ENCODE data around the gene KCNQ1. TPM values are rescaled to one million over a fixed set of nuclear protein-coding genes. Genes with fewer than 3 reads are reported as not detected.

Gene KCNQ1
- total and polyA plus RNA-seq, 9 of the 15 experiments (the other 6 are each of a cell fraction or from before 2014, with no cell fraction given): 0.44 TPM; not detected in 8

GRCh38 chr11:2419638-2420501, 24.9 kb upstream of the KCNQ1 start:
- in situ Hi-C loops (cut with MboI): loop anchor here (5.0 kb wide), 2 partner anchors 108 to 218 kb away; no protein-coding TSS in a partner anchor
- no TSS peak for BruUV-seq (replicated peaks)
- H3K4me2 ChIP-seq (ENCODE audit: insufficient read depth, low read length): 0 out of 2 replicates have a peak overlapping the region, but pooled peaks have one; percentile 46
- H4K20me1 ChIP-seq (replicated peaks; ENCODE audit: control insufficient read depth, insufficient read depth, low read length): peaks cover 16% of the 10 kb centered on the region; the same call in 1 of the 2 replicates
- peaks cover 2% of the 10 kb centered on the region for H3K9me1 ChIP-seq (ENCODE audit: control insufficient read depth, insufficient read depth, low read length)
- ATAC-seq (peak; percentile 86), DNase-seq (ENCODE audit: extremely low read depth in 1 of 4, low spot score in 3 of 4) (peak; percentile 76 to 84 (median 81)), FAIRE-seq (peak; percentile 85)
- no peaks in the 10 kb centered on the region for H3K9me3 ChIP-seq (replicated peaks; ENCODE audit: control insufficient read depth, insufficient read depth, low read depth, low read length)
- CTCF ChIA-PET (ENCODE audit: low intra/inter-chr PET ratio): interaction anchor here (0.6 to 4.3 kb wide), 9 partner anchors 20 to 254 kb away, joined by 3 to 85 read pairs (median 4); no protein-coding TSS in a partner anchor
- no peaks in the 10 kb centered on the region for H3K36me3 ChIP-seq (ENCODE audit: control insufficient read depth, insufficient read depth, low read length)
- peak overlapping the region; percentile 75 for H2AFZ ChIP-seq (ENCODE audit: low read depth, low read length)
- H3K9ac ChIP-seq (ENCODE audit: insufficient read depth in 1 of 2, low read depth in 2 of 2, low read length in 2 of 2): peak overlapping the region in 1 of 2 experiments; percentile 79; a peak in 2 of 4 replicates
- no peak overlapping the region for H3K4me3 ChIP-seq
- peaks cover 5 to 65% of the 10 kb centered on the region in 2 experiments; a peak in 4 of 5 replicates for H3K27me3 ChIP-seq (ENCODE audit: control insufficient read depth in 2 of 2, insufficient read depth in 2 of 2, low read length in 2 of 2)
- no peak overlapping the region for H3K27ac ChIP-seq (ENCODE audit: extremely low read depth, low read depth, low read length)
- H3K79me2 ChIP-seq (ENCODE audit: control insufficient read depth, insufficient read depth, low read length): no peaks in the 10 kb centered on the region
- intact Hi-C loops (cut with micrococcal nuclease): loop anchor here (1.0 kb wide), 3 partner anchors 20 to 223 kb away; partner anchors contain the start of gene TSSC4
- 34% methylated on average over 29 of the region's 36 CpGs for WGBS (ENCODE audit: insufficient coverage, low coverage, missing lambda C conversion rate)
- POLR2A ChIA-PET: interaction anchor here (0.6 to 4.3 kb wide), 8 partner anchors 9 to 256 kb away, joined by 3 to 24 read pairs (median 3); partner anchors contain the start of gene CD81
- H3K4me1 ChIP-seq (replicated peaks in 1 of 2; ENCODE audit: control insufficient read depth in 2 of 2, insufficient read depth in 2 of 2, low read length in 2 of 2): peaks cover 0 to 54% of the 10 kb centered on the region in 2 experiments; a peak in 3 of 5 replicates
- TF ChIP-seq TFAM (CRISPR knock-in tag; conservative IDR thresholded peaks at IDR 0.05): no peak
- no peak for TF ChIP-seq SIRT6 (IDR thresholded peaks at IDR 0.05; ENCODE audit: low read depth, low read length)
- TF ChIP-seq, protein P1, sequence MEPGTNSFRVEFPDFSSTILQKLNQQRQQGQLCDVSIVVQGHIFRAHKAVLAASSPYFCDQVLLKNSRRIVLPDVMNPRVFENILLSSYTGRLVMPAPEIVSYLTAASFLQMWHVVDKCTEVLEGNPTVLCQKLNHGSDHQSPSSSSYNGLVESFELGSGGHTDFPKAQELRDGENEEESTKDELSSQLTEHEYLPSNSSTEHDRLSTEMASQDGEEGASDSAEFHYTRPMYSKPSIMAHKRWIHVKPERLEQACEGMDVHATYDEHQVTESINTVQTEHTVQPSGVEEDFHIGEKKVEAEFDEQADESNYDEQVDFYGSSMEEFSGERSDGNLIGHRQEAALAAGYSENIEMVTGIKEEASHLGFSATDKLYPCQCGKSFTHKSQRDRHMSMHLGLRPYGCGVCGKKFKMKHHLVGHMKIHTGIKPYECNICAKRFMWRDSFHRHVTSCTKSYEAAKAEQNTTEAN (CRISPR knock-in tag; IDR thresholded peaks at IDR 0.05): no peak
- peak; percentile 71; the same call in 1 of the 2 replicates for TF ChIP-seq CC2D1A (IDR thresholded peaks at IDR 0.05)
- TF ChIP-seq ZNF174 (CRISPR knock-in tag; IDR thresholded peaks at IDR 0.05): no peak
- TF ChIP-seq ARID2 (IDR thresholded peaks at IDR 0.05): peak; percentile 93
- TF ChIP-seq SMC3 (conservative IDR thresholded peaks at IDR 0.05; ENCODE audit: insufficient read depth, low read depth, low read length): peak; percentile 90
- no peak for TF ChIP-seq ZNF143 (CRISPR knock-in tag; IDR thresholded peaks at IDR 0.05)
- no peak for TF ChIP-seq SMARCA4 (IDR thresholded peaks at IDR 0.05)
- peak; percentile 72; the same call in 1 of the 2 replicates for TF ChIP-seq STAG1 (CRISPR knock-in tag; IDR thresholded peaks at IDR 0.05; ENCODE audit: borderline replicate concordance)
- no peak for TF ChIP-seq MNT (conservative IDR thresholded peaks at IDR 0.05)
- no peak for TF ChIP-seq ZNF592 (IDR thresholded peaks at IDR 0.05)
